GM21423 (cell line): ENCODE results near the gene CLPSL1.

Experiments
- ATAC-seq: cut with Tn5 transposase; IDR thresholded peaks from one replicate; pipeline ENCODE4 v1.9.1; 2021; ENCODE audit warnings: mild to moderate bottlenecking, moderate library complexity; ENCODE audit not compliant: unreplicated experiment

CLPSL1 gene

GRCh38 chr6:35757456-35758123 lies 23.2 kb upstream of the CLPSL1 start:
- no peak for ATAC-seq

- no peak for ATAC-seq
These were observed 21.4 kb upstream of the CLPSL1 start for GRCh38 chr6:35759426-35759825.

- no peak for ATAC-seq
These were observed 15.1 kb upstream of the CLPSL1 start for GRCh38 chr6:35765739-35766138.

- ATAC-seq, result no peak
These were observed 11.6 kb upstream of the CLPSL1 start for GRCh38 chr6:35769211-35769610.

GRCh38 chr6:35771343-35771627 lies 9.5 kb upstream of the CLPSL1 start:
- ATAC-seq, result no peak

GRCh38 chr6:35774116-35774794 lies 6.6 kb upstream of the CLPSL1 start:
- no peak for ATAC-seq

GRCh38 chr6:35775031-35775430 lies 5.8 kb upstream of the CLPSL1 start:
- no peak for ATAC-seq

GRCh38 chr6:35776364-35777215 lies 4.2 kb upstream of the CLPSL1 start, which contains the start of gene CLPSL2:
CLPSL2 (plus strand) TSS chr6:35776598; CDS start chr6:35776619, 21 bp downstream.
- no peak for ATAC-seq

- no peak for ATAC-seq
These were observed 3.3 kb upstream of the CLPSL1 start for GRCh38 chr6:35777356-35778102.

- ATAC-seq, result no peak
These were observed 2.4 kb upstream of the CLPSL1 start for GRCh38 chr6:35778437-35778836.

GRCh38 chr6:35781290-35781689 lies 471 bp downstream of the CLPSL1 start:
- ATAC-seq, result no peak

GRCh38 chr6:35782424-35782823 lies 1.6 kb downstream of the CLPSL1 start:
- no peak for ATAC-seq

GRCh38 chr6:35784200-35784599 lies 3.4 kb downstream of the CLPSL1 start:
- ATAC-seq, result no peak

GRCh38 chr6:35786272-35786671 lies 5.5 kb downstream of the CLPSL1 start:
- no peak for ATAC-seq

- ATAC-seq, result no peak
These were observed 6.0 kb downstream of the CLPSL1 start for GRCh38 chr6:35786810-35787209.

- ATAC-seq, result no peak
These were observed 6.7 kb downstream of the CLPSL1 start for GRCh38 chr6:35787266-35788218.

- no peak for ATAC-seq
These were observed 7.7 kb downstream of the CLPSL1 start for GRCh38 chr6:35788423-35788982.

GRCh38 chr6:35790683-35791082 lies 9.9 kb downstream of the CLPSL1 start:
- no peak for ATAC-seq

GRCh38 chr6:35794536-35795452 lies 14.0 kb downstream of the CLPSL1 start:
- no peak for ATAC-seq
